Measurements from ENCODE around the gene GMPPB. TPM values are rescaled to one million over a fixed set of nuclear protein-coding genes. Genes with fewer than 3 reads are reported as not detected.

Gene GMPPB
- total RNA-seq, 1 experiment from 2014 or later = 88.1 TPM

DNA sequence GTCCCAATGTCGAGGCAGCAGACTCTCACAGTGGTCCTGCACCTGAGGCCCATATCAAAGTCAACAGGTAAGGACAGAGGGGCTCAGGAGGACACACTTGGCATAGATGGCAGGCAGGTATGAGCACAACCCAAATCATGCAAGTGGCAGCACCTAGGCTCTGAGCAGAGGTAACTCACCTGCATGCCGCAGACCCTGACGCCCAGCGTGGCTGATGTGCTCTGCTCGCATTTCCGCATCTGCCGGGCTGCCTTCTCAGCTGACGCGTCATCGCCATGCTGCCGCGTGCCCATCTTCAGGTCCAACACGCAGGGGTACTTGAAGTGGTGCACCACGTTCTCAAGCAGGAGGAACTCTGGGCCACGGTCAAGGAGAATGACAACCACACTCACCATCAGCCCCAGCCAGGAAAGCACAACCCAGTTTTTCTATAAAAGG lies 4.2 kb upstream of the GMPPB start:
- ChIA-PET CTCF (interaction anchor here (0.6 kb wide), 2 partner anchors 26 to 111 kb away, joined by 3 read pairs; no protein-coding TSS in a partner anchor), POLR2A (interaction anchor here (2.0 kb wide), 1 partner anchor 17 kb away, joined by 8 read pairs; no protein-coding TSS in a partner anchor)
- intact Hi-C loops (cut with micrococcal nuclease) = no loop called here
- H3K27me3 Mint-ChIP-seq (ENCODE audit: insufficient read depth, unreplicated experiment) = no peaks in the 10 kb centered on the region
- H3K4me1 Mint-ChIP-seq (ENCODE audit: insufficient read depth, unreplicated experiment) = peaks cover 8% of the 10 kb centered on the region
- H3K4me3 Mint-ChIP-seq (ENCODE audit: unreplicated experiment) = no peak overlapping the region
- peaks cover 76% of the 10 kb centered on the region for H3K36me3 Mint-ChIP-seq (ENCODE audit: insufficient read depth, unreplicated experiment)
- no peak overlapping the region for H3K27ac Mint-ChIP-seq (ENCODE audit: low read depth, unreplicated experiment)
- TF ChIP-seq CTCF (IDR thresholded peaks at IDR 0.05; ENCODE audit: unreplicated experiment) = no peak
- no TSS peak for BruUV-seq (replicated peaks)
- DNase-seq (ENCODE audit: unreplicated experiment) = no peak
- H3K9me3 Mint-ChIP-seq (ENCODE audit: unreplicated experiment) = no peaks in the 10 kb centered on the region

- CTCF ChIA-PET = interaction anchor here (0.6 kb wide), 2 partner anchors 25 to 112 kb away, joined by 3 read pairs; no protein-coding TSS in a partner anchor
- H3K36me3 Mint-ChIP-seq (ENCODE audit: insufficient read depth, unreplicated experiment) = peaks cover 73% of the 10 kb centered on the region
- BruUV-seq (replicated peaks) = no TSS peak
- no peak for DNase-seq (ENCODE audit: unreplicated experiment)
- H3K27me3 Mint-ChIP-seq (ENCODE audit: insufficient read depth, unreplicated experiment) = no peaks in the 10 kb centered on the region
- TF ChIP-seq CTCF (IDR thresholded peaks at IDR 0.05; ENCODE audit: unreplicated experiment) = no peak
- no peak overlapping the region for H3K27ac Mint-ChIP-seq (ENCODE audit: low read depth, unreplicated experiment)
- H3K4me1 Mint-ChIP-seq (ENCODE audit: insufficient read depth, unreplicated experiment) = peaks cover 8% of the 10 kb centered on the region
- POLR2A ChIA-PET = no interaction called here
- H3K4me3 Mint-ChIP-seq (ENCODE audit: unreplicated experiment) = no peak overlapping the region
- intact Hi-C loops (cut with micrococcal nuclease) = no loop called here
- no peaks in the 10 kb centered on the region for H3K9me3 Mint-ChIP-seq (ENCODE audit: unreplicated experiment)
These were observed 3.6 kb upstream of the GMPPB start for GRCh38 chr3:49727154-49727923.

DNA sequence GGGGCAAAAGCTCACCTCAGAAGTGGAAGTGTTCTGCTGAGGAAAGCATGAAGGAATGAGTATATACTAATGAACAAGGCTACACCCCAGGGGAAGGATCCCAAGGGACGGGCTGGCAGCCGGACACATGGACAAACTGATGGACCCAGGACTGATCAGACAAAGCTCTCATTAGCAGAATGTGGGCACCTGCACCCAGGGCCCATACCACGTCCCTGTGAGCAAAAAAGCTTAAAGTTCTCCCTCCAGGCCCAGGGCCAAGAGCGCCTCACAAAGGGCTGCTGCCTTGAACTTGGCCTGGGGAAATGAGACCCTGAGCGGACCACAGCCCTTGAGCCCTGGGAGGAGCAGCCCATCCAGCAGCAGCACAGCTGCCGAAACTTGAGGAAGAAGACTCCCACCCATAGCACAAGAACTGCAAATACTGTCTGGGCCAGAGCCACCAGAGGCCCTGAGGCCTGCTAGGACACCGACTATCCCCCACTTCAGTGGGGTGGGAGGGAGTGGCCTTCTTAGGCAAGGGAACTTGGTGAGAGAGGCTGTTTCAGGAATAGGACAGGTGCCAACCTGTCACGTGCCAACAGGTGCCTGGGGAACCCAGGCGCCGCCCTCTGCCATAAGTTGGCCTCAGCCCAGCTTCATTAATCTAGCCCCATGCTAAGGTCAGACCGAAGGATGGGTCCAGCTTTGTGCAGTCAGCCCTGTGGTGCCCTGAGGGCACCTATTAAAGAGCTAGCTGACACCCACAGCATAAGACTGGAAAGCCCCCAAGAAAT lies 2.3 kb upstream of the GMPPB start:
- peaks cover 11% of the 10 kb centered on the region for H3K4me1 Mint-ChIP-seq (ENCODE audit: insufficient read depth, unreplicated experiment)
- CTCF ChIA-PET = interaction anchor here (0.5 kb wide), 1 partner anchor 77 kb away, joined by 3 read pairs; the partner anchor contains the start of gene INKA1
- H3K27ac Mint-ChIP-seq (ENCODE audit: low read depth, unreplicated experiment) = no peak overlapping the region

More for the DNA sequence above, 2.3 kb upstream of the GMPPB start:
- DNase-seq (ENCODE audit: unreplicated experiment) = no peak
- BruUV-seq (replicated peaks) = no TSS peak
- intact Hi-C loops (cut with micrococcal nuclease) = no loop called here
- POLR2A ChIA-PET = interaction anchor here (0.6 kb wide), 1 partner anchor 1731 kb away, joined by 4 read pairs; no protein-coding TSS in a partner anchor
- Mint-ChIP-seq H3K27me3 (ENCODE audit: insufficient read depth, unreplicated experiment) (no peaks in the 10 kb centered on the region), H3K9me3 (ENCODE audit: unreplicated experiment) (no peaks in the 10 kb centered on the region), H3K36me3 (ENCODE audit: insufficient read depth, unreplicated experiment) (peaks cover 75% of the 10 kb centered on the region), H3K4me3 (ENCODE audit: unreplicated experiment) (no peak overlapping the region)
- TF ChIP-seq CTCF (IDR thresholded peaks at IDR 0.05; ENCODE audit: unreplicated experiment) = no peak

All from MCF 10A (cell line).